B cell (primary cell): ENCODE measurements around the gene CELA2A. TPM values are rescaled to one million over a fixed set of nuclear protein-coding genes. Genes with fewer than 3 reads are reported as not detected.
"Not testable (repeated sequence)": the region's sequence is repeated elsewhere in the genome, so short reads cannot be mapped to it uniquely, and the experiment has no call there.

ENCODE experiments used
- ATAC-seq: fragments of 200-7000 bp; cut with Tn5 transposase; one replicate; pipeline ENCODE4 v1.10.0; 2021; ENCODE audit warnings: low read depth, mild to moderate bottlenecking, moderate number of reproducible peaks, moderate library complexity
- CTCF ChIA-PET: fragments of 350-600 bp; sonication (Branson Sonifier 250); formaldehyde crosslinking; loops from one replicate; lab custom pipeline; 2021; ENCODE audit warnings: antibody characterized with exemption, inconsistent platforms; lab: Charles Lee
- POLR2A ChIA-PET: fragments of 350-600 bp; sonication (Branson Sonifier 250); formaldehyde crosslinking; loops from one replicate; lab custom pipeline; 2021; ENCODE audit warnings: antibody characterized with exemption; lab: Charles Lee
- DNase-seq: peaks from one replicate; pipeline ENCODE4 v3.0.0; 2013
- H2AFZ ChIP-seq: 2 replicates; pipeline ENCODE4 v1.6.1; 2012; ENCODE audit warnings: mild to moderate bottlenecking, low read depth, low read length; ENCODE audit not compliant: insufficient read depth, poor library complexity, severe bottlenecking
- H3K27ac ChIP-seq, 2 donors: 1 replicate in 1 of 2; 2 replicates in 1 of 2; pipeline ENCODE4 v1.5.1; 2012 to 2013; ENCODE audit warnings: low read length in 2 of 2, mild to moderate bottlenecking in 2 of 2, moderate library complexity in 1 of 2
- H3K27me3 ChIP-seq, 4 experiments: fragments of 200-600 bp in 1 of 4; sonication (generic) in 1 of 4; replicated peaks in 1 of 4; 1 replicate in 2 of 4; 2 replicates in 2 of 4; pipeline versions ENCODE4 v1.6.1 to v1.7.0; 2013 to 2016; ENCODE audit warnings: low read length in 3 of 4, mild to moderate bottlenecking in 2 of 4, mixed read lengths in 1 of 4, moderate library complexity in 1 of 4; ENCODE audit not compliant: insufficient read depth in 4 of 4, control insufficient read depth in 3 of 4; ENCODE audit errors: control extremely low read depth in 1 of 4
- H3K36me3 ChIP-seq, 2 experiments: replicated peaks in 1 of 2; 1 replicate in 1 of 2; 2 replicates in 1 of 2; pipeline versions ENCODE4 v1.6.1 to v1.7.1; 2013; ENCODE audit warnings: low read length in 1 of 2; ENCODE audit not compliant: insufficient read depth in 2 of 2, control insufficient read depth in 1 of 2; ENCODE audit errors: control extremely low read depth in 1 of 2, extremely low read depth in 1 of 2
- H3K4me1 ChIP-seq, 2 donors: fragments of 200-600 bp in 1 of 2; sonication (generic) in 1 of 2; 1 replicate in 1 of 2; 2 replicates in 1 of 2; pipeline versions ENCODE4 v1.5.1 to v1.6.1; 2013 to 2017; ENCODE audit warnings: low read length in 2 of 2; ENCODE audit not compliant: control insufficient read depth in 2 of 2, insufficient read depth in 2 of 2
- H3K4me2 ChIP-seq: replicated peaks from 2 replicates; pipeline ENCODE3; 2012; ENCODE audit warnings: mild to moderate bottlenecking, low read depth, low read length; ENCODE audit not compliant: poor library complexity, severe bottlenecking
- H3K4me3 ChIP-seq, 5 experiments: fragments of 200-600 bp in 1 of 5; sonication (generic) in 1 of 5; 1 replicate in 3 of 5; 2 replicates in 2 of 5; pipeline versions ENCODE4 v1.5.1 to v1.7.0; 2011 to 2016; ENCODE audit warnings: low read length in 4 of 5, mild to moderate bottlenecking in 4 of 5, low read depth in 2 of 5, control low read depth in 1 of 5, moderate library complexity in 1 of 5; ENCODE audit not compliant: insufficient read depth in 1 of 5; ENCODE audit errors: control extremely low read depth in 1 of 5, extremely low read depth in 1 of 5
- H3K79me2 ChIP-seq: fragments of 200-600 bp; sonication (generic); one replicate; pipeline ENCODE4 v1.6.0; 2016; ENCODE audit warnings: low read length; ENCODE audit not compliant: control insufficient read depth, insufficient read depth
- H3K9ac ChIP-seq: fragments of 200-600 bp; sonication (generic); 2 replicates; pipeline ENCODE4 v1.6.1; 2017; ENCODE audit warnings: mild to moderate bottlenecking, low read length, moderate library complexity
- H3K9me3 ChIP-seq, 3 donors: one replicate each; pipeline versions ENCODE4 v1.6.1 to v1.7.1; 2013; ENCODE audit warnings: low read length in 2 of 3; ENCODE audit not compliant: control insufficient read depth in 2 of 3, insufficient read depth in 1 of 3; ENCODE audit errors: control extremely low read depth in 1 of 3
- H4K20me1 ChIP-seq: 2 replicates; pipeline ENCODE4 v1.6.0; 2012; ENCODE audit warnings: mild to moderate bottlenecking, low read length; ENCODE audit not compliant: insufficient read depth, control insufficient read depth, poor library complexity, severe bottlenecking
- H3K27ac Mint-ChIP-seq: one replicate; pipeline ENCODE4 v1.8.0; 2021; ENCODE audit warnings: mixed read lengths
- H3K27me3 Mint-ChIP-seq: one replicate; pipeline ENCODE4 v1.8.0; 2021; ENCODE audit warnings: mixed read lengths
- H3K4me1 Mint-ChIP-seq: one replicate; pipeline ENCODE4 v1.8.0; 2021; ENCODE audit warnings: mixed read lengths
- H3K4me3 Mint-ChIP-seq: one replicate; pipeline ENCODE4 v1.8.0; 2021; ENCODE audit warnings: mixed read lengths
- H3K9me3 Mint-ChIP-seq: one replicate; pipeline ENCODE4 v1.8.0; 2022; ENCODE audit warnings: mixed read lengths; ENCODE audit not compliant: insufficient read depth
- CTCF ChIP-seq: fragments of 200-600 bp; IDR thresholded peaks from one replicate; pipeline ENCODE4 v1.8.0; 2022; ENCODE audit warnings: antibody characterized with exemption, mild to moderate bottlenecking
- EZH2 ChIP-seq: IDR thresholded peaks from 2 replicates; pipeline ENCODE4 v1.6.1; 2012; ENCODE audit warnings: borderline replicate concordance, low read depth, mild to moderate bottlenecking, moderate library complexity, low read length; ENCODE audit not compliant: insufficient read depth, poor library complexity, severe bottlenecking
- WGBS: methylation state at CpG from one replicate; pipeline ENCODE4 v1.1.5; 2013; ENCODE audit warnings: missing lambda C conversion rate; ENCODE audit not compliant: insufficient coverage; 5-methylcytosine and 5-hydroxymethylcytosine counted together
- intact Hi-C: fragments of 100-400 bp; cut with micrococcal nuclease; formaldehyde crosslinking; loops from one replicate; pipeline ENCODE4 v1.10.0; 2022
- polyA plus RNA-seq: library from polyadenylated mRNA; depleted of rRNA; stranded (reverse); fragments of >200 nt; gene quantifications from 2 replicates; pipeline ENCODE4 v1.2.3, GENCODE V29; 2012
- total RNA-seq, 2 donors: library from RNA; stranded (reverse); fragments of 120-200 nt in 1 of 2; gene quantifications; 1 replicate in 1 of 2; 2 replicates in 1 of 2; pipeline versions ENCODE4 v1.2.3 to v1.2.4, GENCODE V29; 2013 to 2022

Gene CELA2A
- total and polyA plus RNA-seq, 2 donors (not counting 1 experiment from before 2014, with no cell fraction given), result not detected

GRCh38 chr1:15465674-15466073 lies 9.1 kb downstream of the CELA2A start:
- H3K9me3 Mint-ChIP-seq, result no peaks in the 10 kb centered on the region
- no peak overlapping the region for H3K4me2 ChIP-seq
- WGBS, result 84% methylated on average over 7 of the region's 7 CpGs
- ATAC-seq (no peak), DNase-seq (no peak)
- H3K27me3 Mint-ChIP-seq, result peaks cover 7% of the 10 kb centered on the region
- H3K4me1 Mint-ChIP-seq, result no peaks in the 10 kb centered on the region
- H3K9me3 ChIP-seq, result no peaks in the 10 kb centered on the region
- H3K27me3 ChIP-seq, result peaks cover 0 to 3% (median 0%) of the 10 kb centered on the region in 4 experiments
- POLR2A ChIA-PET, result no interaction called here
- TF ChIP-seq EZH2, result no peak
- no peak for TF ChIP-seq CTCF
- no peak overlapping the region for H3K27ac ChIP-seq
- H3K4me1 ChIP-seq, result no peaks in the 10 kb centered on the region
- intact Hi-C loops, result no loop called here
- H3K4me3 Mint-ChIP-seq, result no peak overlapping the region
- H3K9ac ChIP-seq, result no peak overlapping the region
- H3K36me3 ChIP-seq, result no peaks in the 10 kb centered on the region
- no peak overlapping the region for H2AFZ ChIP-seq
- no peaks in the 10 kb centered on the region for H3K79me2 ChIP-seq
- no peak overlapping the region for H3K27ac Mint-ChIP-seq
- CTCF ChIA-PET, result no interaction called here
- H3K4me3 ChIP-seq, result no peak overlapping the region
- no peaks in the 10 kb centered on the region for H4K20me1 ChIP-seq

- H3K9ac ChIP-seq, POLR2A ChIA-PET, H3K4me1 Mint-ChIP-seq, H3K36me3 ChIP-seq, H3K4me3 ChIP-seq, H3K4me2 ChIP-seq, H2AFZ ChIP-seq, ATAC-seq, H3K4me3 Mint-ChIP-seq, H3K27me3 ChIP-seq, H3K9me3 ChIP-seq, H3K79me2 ChIP-seq, H4K20me1 ChIP-seq, H3K4me1 ChIP-seq, H3K9me3 Mint-ChIP-seq, DNase-seq, intact Hi-C loops, H3K27me3 Mint-ChIP-seq, H3K27ac Mint-ChIP-seq, H3K27ac ChIP-seq: not testable (repeated sequence)
- 97% methylated on average over 17 of the region's 22 CpGs for WGBS
- CTCF ChIA-PET, result interaction anchor here (0.9 kb wide), 1 partner anchor 274 kb away, joined by 3 read pairs; no protein-coding TSS in a partner anchor
Measured at GRCh38 chr1:15466955-15467625, 10.6 kb downstream of the CELA2A start.
